AG08395 (cell line): ENCODE measurements around the gene ARHGAP4.

Experiments used
- DNase-seq: peaks from one replicate; pipeline ENCODE4 v3.0.0; 2012; ENCODE audit warnings: mixed read lengths, low spot score

Gene ARHGAP4

DNA sequence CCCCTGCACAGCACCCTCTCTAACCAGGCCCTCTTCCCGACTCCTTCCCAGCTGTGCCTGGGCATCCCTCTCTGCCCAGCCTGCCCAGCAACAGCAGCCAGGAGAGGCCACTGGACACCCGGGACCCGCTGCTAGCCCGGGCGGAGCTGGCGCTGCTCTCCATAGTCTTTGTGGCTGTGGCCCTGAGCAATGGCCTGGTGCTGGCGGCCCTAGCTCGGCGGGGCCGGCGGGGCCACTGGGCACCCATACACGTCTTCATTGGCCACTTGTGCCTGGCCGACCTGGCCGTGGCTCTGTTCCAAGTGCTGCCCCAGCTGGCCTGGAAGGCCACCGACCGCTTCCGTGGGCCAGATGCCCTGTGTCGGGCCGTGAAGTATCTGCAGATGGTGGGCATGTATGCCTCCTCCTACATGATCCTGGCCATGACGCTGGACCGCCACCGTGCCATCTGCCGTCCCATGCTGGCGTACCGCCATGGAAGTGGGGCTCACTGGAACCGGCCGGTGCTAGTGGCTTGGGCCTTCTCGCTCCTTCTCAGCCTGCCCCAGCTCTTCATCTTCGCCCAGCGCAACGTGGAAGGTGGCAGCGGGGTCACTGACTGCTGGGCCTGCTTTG, 20.5 kb downstream of the ARHGAP4 start:
- no peak for DNase-seq

DNA sequence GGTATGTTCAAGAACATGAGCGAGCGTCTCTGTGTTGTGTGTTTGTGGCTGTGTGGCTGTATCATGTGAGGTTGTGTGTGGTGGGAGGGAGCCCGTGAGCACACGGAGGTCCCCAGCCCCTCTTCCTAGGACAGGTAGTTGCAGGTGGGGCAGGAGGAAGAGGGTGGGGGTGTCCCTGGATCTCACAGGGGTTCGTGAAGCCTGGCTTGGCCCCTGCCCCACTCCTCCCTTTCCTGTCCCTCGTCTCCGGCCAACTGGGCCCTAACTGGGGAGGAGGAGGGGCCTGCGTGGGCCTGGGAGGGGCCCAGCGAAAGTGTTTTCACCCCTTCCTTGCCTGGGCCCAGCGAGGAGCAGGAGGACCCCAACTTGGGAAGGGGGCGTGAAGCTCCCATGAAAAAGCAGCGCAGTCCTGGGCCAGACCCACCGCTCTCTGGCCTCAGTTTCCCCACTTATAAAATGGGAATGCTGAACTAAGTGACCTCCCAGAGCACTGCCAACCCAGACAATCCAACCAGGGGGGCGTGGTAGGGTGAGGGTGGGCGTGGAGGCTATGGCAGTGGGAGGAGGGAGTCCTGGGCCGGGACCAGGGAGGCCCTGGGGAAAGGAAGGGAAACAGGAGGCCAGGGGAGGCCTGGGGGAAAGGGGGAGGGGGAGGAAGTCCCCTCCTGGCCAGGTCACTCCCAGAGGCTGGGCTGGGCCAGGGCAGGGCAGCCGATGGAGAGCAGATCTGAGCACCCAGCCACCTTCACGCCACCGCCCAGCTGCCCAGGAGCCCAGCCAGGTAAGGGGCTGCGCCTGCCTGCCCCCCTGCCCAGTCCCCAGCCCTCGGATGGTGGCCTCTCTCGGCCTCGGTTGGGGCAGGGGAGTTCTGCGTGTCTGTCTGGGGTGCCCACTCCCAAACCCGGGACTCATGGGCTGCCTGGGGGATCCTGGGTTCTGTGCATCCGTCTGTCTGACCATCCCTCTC, 21.8 kb downstream of the ARHGAP4 start, which contains the start of gene AVPR2:
AVPR2 (plus strand) TSS at position 683 of the 967 bp plus-strand sequence. CDS start 473 bp downstream, outside the sequence.
- no peak for DNase-seq

DNA sequence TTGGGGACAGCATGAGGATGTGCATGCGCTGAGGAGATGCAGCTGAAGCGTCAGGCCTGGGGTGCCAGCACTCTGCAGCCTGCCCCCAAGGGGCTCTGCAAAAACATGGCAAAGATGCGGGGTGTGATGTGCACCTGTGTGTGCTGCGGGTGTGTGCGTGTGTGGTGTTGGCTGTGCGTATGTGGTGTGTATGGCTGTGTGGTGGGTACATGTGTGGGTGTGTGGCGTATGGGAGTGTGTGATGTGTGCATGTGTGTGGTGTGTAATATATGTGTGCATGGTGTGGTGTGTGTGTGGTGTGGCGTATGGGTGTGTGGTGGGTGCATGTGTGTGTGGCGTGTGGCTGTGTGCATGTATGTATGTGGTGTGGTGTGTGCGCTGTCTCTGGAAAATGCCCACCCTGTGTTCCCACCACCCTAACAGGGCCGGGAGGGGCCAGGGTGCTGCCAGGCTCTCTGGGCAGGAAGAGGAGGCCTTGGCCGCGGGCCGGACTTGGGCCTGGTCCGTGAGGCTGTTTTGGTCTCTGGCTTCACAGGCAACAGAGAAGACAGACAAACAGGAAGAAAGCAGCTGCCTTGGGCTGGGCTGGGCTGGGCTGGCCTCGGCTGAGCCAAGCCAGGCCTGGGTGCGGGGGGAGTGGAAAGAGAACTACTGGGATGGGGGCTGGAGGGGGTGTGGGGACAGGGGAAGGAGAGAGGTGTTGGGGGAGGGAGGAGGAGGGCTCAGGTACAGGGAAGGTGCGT, 22.7 kb downstream of the ARHGAP4 start:
- DNase-seq: no peak

GRCh38 chrX:153902385-153902784, 23.7 kb downstream of the ARHGAP4 start:
- no peak for DNase-seq

DNA sequence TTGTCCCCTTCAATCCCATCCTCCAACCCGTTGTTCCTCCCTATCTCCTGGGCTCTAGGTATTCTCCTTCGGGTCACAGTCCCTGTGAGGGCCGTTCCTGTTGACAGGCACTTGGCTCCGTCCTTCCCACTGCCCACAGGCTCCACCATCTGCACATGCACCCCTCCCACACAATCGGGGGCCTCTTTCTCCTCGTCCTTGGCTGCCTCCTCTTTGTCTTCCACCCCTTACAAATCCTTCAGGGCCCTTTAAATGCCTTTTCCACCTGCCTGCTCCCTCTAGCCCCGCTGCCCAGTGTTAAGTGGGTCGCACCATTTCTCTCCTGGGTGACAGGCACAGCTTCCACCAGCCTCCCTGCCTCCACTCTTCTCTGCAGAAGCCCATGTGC, 24.3 kb downstream of the ARHGAP4 start:
- no peak for DNase-seq

DNA sequence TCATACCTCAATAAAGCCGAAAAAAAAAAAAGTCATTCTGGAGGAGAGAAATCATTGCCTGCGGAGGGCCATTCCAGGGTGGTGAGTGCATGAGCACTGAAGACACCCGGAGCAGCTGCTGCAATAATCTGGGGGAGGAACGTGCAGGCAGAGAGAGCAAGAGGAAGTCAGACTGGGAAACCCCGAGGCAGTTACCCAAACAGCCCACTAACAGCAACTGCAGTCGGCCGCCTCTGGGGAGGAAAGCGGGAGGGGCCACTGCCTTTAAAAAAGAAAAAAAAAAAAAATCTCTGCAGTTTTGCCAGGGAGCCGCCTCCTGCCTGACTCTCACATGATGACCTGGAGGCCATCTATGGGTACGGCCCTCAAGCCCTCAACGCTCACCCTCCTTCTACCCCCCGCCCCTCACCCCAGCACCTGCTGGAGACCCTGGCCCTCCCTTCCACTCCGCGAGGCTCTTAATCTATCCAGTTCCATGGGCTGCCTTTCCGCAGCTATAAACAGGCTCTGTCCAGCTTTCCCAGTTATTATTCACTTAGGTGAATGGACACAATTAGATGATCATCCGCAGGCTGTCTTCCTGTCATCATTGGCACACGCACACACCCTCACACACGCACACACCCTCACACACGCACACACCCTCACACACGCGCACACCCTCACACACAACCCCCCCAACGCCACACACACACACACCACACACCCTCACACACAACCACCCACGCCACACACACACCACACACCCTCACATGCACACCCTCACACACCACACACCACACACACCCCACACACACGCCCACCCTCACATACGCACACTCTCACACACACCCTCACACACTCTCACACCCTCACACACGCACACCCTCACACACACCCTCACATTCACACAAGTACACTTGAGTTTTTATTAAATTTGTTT, 25.0 kb downstream of the ARHGAP4 start:
- DNase-seq: peak; percentile 89

DNA sequence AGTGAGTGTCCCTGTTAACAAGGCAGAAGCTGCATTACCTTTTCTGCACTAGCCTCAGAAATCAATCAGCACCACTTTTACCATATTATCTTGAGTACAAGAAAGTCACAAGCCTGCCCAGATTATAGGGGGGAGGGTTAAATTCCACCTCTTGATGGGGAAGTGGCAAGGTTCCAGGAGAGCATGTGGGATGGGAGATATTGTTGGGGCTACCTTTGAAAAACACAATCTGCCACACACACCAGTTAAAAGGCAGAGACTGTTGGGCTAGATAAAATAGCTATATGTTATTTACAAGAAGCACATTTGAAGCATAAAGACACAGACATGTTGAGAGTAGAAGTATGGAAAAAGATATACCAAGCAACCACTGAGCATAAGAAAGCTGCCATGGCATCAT, 28.2 kb downstream of the ARHGAP4 start:
- no peak for DNase-seq

DNA sequence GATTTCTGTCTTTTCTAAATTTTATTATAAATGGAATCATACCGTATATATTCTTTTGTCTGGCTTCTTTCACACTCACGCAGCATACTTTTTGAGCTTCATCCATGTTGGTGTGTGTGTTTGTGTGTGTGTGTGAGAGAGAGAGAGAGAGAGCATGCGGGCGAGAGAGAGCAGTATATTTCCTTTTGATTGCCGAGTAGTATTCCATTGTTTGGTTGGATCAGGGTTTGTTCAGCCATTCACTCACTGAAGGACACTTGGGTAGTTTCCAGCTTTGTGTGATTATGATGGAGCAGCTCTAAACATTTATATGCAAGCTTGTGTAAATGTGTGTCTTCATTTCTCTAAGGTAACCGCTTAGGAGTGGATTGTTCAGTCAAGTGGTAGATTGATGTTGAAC, 36.9 kb downstream of the ARHGAP4 start:
- DNase-seq: no peak

GRCh38 chrX:153888344-153888743, 37.7 kb downstream of the ARHGAP4 start:
- no peak for DNase-seq

GRCh38 chrX:153887385-153887784, 38.7 kb downstream of the ARHGAP4 start:
- DNase-seq: no peak

DNA sequence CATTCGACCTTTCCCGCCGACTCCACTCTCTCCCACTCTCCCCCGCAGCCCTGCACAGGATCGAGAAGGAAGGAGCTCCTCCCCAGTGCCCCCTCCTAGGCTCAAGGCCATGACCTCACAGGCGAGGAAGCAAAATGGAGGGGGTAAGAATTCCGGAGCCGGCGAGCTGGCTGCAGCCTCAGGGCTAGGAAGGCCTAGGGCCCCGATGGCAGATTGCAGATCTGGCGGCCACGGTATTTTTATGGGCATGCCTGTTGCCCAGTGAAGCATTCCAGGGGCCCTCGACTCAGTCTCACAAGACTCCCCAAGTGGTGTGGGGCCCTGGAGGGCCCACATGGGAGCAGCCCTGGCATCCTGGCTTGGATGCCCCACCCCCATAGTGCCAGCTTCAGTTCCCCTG, 39.1 kb downstream of the ARHGAP4 start:
- DNase-seq: no peak

- peak; percentile 14 for DNase-seq
Measured at GRCh38 chrX:153885968-153886903, 39.8 kb downstream of the ARHGAP4 start, which contains the start of gene L1CAM. Gene L1CAM, minus strand, starts transcription at chrX:153886173. Its CDS starts 10,337 bp downstream, at chrX:153875836.

DNA sequence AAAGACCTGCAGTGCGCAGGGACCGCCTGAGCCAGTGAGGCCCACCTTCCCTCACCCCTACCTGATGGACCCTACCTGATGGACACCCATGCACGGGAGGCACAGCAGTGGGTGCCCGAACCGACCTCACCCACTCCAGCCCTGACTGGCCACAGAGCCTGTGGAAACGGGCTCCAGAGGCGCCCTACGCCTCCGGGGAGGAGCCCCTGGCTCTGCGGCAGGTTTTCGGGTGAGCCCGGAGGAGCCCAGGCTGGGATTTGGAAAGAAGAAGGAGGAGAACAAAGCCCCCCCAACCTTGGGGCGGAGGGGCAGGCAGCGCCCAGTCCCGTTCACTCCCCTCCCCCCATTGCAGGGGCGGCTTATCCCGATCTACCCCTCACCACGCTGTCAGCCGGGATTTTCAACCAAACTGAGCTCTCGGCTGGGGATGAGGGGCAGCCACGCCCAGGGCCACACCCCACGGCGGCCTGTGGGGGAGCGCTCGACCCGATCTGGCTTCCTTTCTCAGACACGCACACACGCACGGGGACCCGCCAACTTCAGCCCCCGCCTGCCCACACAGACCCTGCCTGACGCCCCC, 40.8 kb downstream of the ARHGAP4 start:
- DNase-seq: no peak

GRCh38 chrX:153884590-153884989, 41.5 kb downstream of the ARHGAP4 start:
- DNase-seq: no peak

- DNase-seq: no peak
Measured at GRCh38 chrX:153884136-153884535, 41.9 kb downstream of the ARHGAP4 start.

DNA sequence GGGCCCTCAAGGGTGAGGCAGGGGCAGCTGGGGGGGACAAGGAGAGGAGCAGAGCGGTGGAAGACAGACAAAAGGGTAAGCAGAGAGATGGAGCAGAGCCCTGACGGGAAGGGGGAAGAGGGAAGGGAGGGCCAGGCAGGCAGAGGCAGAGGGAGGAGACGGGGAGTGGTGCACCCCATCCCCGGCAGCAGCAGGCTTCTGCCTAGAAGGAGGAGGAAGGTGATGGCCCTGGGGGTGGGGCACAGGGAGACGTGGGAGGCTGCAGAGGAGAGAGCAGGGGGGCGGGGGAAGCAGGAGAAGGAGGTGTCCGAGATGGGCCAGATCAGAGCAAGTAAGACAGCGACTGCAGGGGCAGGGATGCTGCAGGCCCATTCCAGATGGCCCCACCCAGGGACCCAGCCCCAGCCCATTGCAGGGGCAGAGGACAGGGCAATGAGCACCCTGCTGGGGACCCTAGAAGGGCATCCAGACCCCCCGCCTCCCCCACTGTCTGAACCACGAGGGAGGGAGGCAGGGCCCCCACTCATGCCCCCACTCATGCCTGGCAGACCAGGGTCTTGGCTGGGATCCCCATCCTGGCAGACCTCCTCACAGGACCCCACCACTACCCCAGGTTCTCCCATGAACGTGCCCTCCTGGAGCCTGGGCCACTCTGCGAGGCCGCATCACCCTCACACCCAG, 42.8 kb downstream of the ARHGAP4 start:
- no peak for DNase-seq

- no peak for DNase-seq
Measured at GRCh38 chrX:153882557-153882956, 43.5 kb downstream of the ARHGAP4 start.

DNA sequence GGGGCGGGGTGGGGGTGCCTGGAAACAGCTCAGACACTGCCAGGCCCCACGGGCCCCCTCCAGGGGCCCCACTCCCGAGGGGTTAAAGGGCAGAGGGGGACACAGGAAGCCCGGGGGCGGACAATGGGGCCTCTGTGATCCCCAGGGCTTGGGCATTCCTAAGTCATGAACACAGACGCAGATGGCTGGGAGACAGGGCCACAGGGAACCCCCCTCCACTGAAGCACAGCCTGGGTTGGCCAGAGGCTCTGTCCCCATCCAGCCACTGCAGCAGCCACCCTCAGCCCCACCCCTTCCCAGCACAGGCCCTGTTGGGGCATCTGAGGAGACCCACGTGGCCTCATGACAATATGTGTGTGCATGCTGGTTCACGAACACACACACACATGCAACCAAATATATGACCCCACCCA, 44.0 kb downstream of the ARHGAP4 start:
- DNase-seq: no peak

- no peak for DNase-seq
Measured at GRCh38 chrX:153881281-153881680, 44.8 kb downstream of the ARHGAP4 start.
